Fibroblast of villous mesenchyme (primary cell): ENCODE results near the gene GPX3. TPM values are rescaled to one million over a fixed set of nuclear protein-coding genes. Genes with fewer than 3 reads are reported as not detected.
A peak's percentile ranks its signal among the peaks of the same experiment; 100 is the strongest.

ENCODE experiments used
- DNase-seq: peaks from one replicate; pipeline ENCODE4 v3.0.0-alpha.2; 2010; ENCODE audit warnings: low read depth
- H3K4me3 ChIP-seq: 2 replicates; pipeline ENCODE4 v1.5.1; 2011; ENCODE audit warnings: low read depth, mild to moderate bottlenecking, low read length
- CTCF ChIP-seq: IDR thresholded peaks from 2 replicates; pipeline ENCODE4 v1.5.1; 2012; ENCODE audit warnings: low read depth, mild to moderate bottlenecking, low read length; ENCODE audit not compliant: insufficient read depth
- total RNA-seq: library from RNA; depleted of rRNA; stranded (reverse); fragments of >200 nt; gene quantifications from 2 replicates; pipeline ENCODE4 v1.2.3, GENCODE V29; 2012

Gene GPX3
- total RNA-seq, 1 donor: 3.9 TPM

GRCh38 chr5:151036556-151036955 lies 16.2 kb downstream of the GPX3 start:
- H3K4me3 ChIP-seq: no peak overlapping the region
- no peak for DNase-seq
- TF ChIP-seq CTCF: no peak

GRCh38 chr5:151037561-151038411 lies 17.4 kb downstream of the GPX3 start:
- TF ChIP-seq CTCF: no peak
- no peak overlapping the region for H3K4me3 ChIP-seq
- DNase-seq: peak; percentile 87

- no peak overlapping the region for H3K4me3 ChIP-seq
- TF ChIP-seq CTCF: no peak
- DNase-seq: no peak
Measured at GRCh38 chr5:151038412-151038745, 18.0 kb downstream of the GPX3 start.

GRCh38 chr5:151038801-151039238 lies 18.4 kb downstream of the GPX3 start:
- no peak for DNase-seq
- H3K4me3 ChIP-seq: no peak overlapping the region
- TF ChIP-seq CTCF: no peak

- no peak for DNase-seq
- no peak for TF ChIP-seq CTCF
- H3K4me3 ChIP-seq: no peak overlapping the region
Measured at GRCh38 chr5:151039665-151040064, 19.3 kb downstream of the GPX3 start.

GRCh38 chr5:151040211-151040747 lies 19.9 kb downstream of the GPX3 start:
- DNase-seq: peak; percentile 75
- H3K4me3 ChIP-seq: no peak overlapping the region
- peak; percentile 16 for TF ChIP-seq CTCF
